Measurements from ENCODE around the gene CCDC141.
"Not testable (repeated sequence)": the region's sequence is repeated elsewhere in the genome, so short reads cannot be mapped to it uniquely, and the experiment has no call there.

CCDC141 gene

DNA sequence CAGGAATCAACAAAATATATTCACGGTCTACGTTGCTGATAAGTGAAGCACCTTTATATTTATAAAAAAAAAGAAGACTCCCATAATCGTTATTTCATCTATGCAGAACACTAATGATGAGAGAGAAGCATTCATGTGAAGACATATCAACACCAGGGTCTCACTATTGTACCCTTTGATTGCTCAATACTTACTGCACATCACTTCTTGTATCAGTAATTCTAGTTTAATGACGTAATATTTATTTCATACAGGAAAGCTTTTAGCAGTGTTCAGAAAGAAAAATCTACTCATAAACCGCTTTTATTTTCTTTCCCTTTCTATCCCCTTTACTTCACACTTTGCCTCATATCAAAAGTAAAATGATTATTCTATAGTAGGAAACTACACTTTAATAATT lies 30.7 kb downstream of the CCDC141 start:
- H3K27ac ChIP-seq: no peak overlapping the region
- no peak for TF ChIP-seq ZFX (IDR thresholded peaks at IDR 0.05; ENCODE audit: borderline replicate concordance)
- TF ChIP-seq, protein P1, sequence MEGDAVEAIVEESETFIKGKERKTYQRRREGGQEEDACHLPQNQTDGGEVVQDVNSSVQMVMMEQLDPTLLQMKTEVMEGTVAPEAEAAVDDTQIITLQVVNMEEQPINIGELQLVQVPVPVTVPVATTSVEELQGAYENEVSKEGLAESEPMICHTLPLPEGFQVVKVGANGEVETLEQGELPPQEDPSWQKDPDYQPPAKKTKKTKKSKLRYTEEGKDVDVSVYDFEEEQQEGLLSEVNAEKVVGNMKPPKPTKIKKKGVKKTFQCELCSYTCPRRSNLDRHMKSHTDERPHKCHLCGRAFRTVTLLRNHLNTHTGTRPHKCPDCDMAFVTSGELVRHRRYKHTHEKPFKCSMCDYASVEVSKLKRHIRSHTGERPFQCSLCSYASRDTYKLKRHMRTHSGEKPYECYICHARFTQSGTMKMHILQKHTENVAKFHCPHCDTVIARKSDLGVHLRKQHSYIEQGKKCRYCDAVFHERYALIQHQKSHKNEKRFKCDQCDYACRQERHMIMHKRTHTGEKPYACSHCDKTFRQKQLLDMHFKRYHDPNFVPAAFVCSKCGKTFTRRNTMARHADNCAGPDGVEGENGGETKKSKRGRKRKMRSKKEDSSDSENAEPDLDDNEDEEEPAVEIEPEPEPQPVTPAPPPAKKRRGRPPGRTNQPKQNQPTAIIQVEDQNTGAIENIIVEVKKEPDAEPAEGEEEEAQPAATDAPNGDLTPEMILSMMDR (IDR thresholded peaks at IDR 0.05): no peak

DNA sequence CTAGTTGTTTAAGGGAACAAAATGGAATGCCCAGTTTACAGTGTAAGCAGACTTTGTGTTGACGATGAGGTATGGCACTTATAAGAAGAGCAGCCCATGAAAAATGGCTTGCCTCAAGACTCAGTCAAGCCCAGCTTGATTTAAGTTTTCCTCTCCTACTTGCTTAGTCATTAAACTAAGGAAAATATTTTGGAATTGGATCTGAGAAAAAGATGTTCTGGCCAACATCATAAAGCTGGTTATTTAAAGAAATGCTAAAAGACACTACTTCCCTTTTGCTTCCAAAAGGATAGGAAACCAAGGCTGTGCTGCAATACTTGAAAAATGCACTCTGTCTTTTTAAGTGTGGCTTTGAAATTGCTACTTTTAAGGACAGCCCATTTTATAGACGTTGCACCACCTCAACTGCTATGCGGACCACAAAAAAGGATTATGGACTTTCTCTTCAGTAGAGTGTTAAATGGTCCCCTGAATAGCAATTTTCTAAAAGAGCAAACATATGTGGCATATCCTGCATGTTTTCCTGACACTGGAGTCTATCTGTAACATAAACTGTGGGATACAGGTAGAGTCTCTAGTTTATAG lies 32.1 kb downstream of the CCDC141 start:
- TF ChIP-seq, protein P1 (IDR thresholded peaks at IDR 0.05): no peak
- TF ChIP-seq ZFX (IDR thresholded peaks at IDR 0.05; ENCODE audit: borderline replicate concordance): no peak

DNA sequence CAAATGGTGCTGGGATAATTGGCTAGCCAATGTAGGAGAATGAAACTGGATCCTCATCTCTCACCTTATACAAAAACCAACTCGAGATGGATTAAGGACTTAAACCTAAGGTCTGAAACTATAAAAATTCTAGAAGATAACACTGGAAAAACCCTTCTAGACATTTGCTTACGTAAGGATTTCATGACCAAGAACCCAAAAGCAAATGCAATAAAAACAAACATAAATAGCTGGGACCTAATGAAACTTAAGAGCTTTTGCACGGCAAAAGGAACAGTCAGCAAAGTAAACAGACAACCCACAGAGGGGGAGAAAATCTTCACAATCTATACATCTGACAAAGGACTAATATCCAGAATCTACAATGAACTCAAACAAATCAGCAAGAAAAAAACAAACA lies 35.7 kb downstream of the CCDC141 start:
- not testable (repeated sequence) for H3K27ac ChIP-seq

More for the DNA sequence above, 32.1 kb downstream of the CCDC141 start:
- H3K27ac ChIP-seq: no peak overlapping the region

DNA sequence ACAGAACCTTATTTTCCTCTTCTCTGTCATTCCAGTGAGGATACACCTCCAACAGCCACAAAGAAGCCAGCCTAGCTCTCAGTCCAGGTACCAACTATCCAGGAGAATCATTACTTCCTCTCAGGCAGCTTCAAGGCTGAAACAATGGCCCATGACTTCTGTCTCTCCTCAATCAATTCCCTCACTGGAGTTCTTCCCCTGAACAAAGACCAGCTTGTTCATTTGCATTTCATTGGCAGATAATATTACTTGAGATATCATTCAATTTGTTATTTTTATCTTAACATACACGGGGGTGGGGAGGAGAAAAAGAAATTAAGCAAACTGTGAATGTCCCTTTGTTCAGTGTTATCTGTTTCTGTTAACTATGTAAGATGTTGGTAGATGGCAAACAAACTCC lies 44.0 kb downstream of the CCDC141 start:
- TF ChIP-seq, protein P1 (IDR thresholded peaks at IDR 0.05): no peak
- TF ChIP-seq ZFX (IDR thresholded peaks at IDR 0.05; ENCODE audit: borderline replicate concordance): no peak
- no peak overlapping the region for H3K27ac ChIP-seq

DNA sequence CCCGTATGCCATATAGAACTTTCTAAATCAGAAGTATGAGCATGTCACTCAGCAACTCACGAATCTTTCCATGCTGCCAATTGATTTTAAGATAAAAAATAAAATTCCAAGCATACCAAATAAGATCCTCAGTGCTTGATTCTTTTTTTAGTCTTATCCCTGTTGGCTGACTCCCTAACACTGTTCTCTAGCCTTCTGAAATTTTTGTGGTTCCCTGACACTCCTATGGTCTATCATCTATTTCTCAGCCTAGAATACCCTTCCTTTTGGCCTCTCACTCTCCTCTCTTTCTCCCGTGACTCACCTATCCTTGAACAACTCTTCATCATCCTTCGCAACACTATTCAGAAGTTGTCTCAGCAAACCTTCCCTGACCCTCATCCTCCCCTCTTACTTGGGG lies 50.5 kb downstream of the CCDC141 start:
- TF ChIP-seq, protein P1 (IDR thresholded peaks at IDR 0.05): no peak
- no peak for TF ChIP-seq ZFX (IDR thresholded peaks at IDR 0.05; ENCODE audit: borderline replicate concordance)

DNA sequence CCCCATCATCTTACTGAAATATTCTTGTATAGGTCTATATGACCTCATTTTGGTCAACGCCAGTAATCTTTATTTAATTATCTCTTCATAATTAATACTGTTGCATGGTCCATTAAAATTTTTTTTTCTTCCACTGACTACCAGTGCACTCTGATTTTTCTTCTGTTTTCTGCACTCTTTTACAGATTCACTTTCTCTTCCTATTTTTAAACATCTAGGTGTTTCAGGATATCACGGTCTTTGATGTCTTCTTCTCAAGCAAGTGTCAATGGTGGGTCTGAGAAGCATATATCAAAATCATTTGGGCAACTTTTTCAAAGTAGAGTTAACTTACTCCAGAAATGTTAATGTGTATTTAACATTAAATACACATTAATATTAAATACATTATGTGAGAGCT lies 51.4 kb downstream of the CCDC141 start:
- TF ChIP-seq, protein P1 (IDR thresholded peaks at IDR 0.05): no peak

More for the DNA sequence above, 50.5 kb downstream of the CCDC141 start:
- H3K27ac ChIP-seq: no peak overlapping the region

DNA sequence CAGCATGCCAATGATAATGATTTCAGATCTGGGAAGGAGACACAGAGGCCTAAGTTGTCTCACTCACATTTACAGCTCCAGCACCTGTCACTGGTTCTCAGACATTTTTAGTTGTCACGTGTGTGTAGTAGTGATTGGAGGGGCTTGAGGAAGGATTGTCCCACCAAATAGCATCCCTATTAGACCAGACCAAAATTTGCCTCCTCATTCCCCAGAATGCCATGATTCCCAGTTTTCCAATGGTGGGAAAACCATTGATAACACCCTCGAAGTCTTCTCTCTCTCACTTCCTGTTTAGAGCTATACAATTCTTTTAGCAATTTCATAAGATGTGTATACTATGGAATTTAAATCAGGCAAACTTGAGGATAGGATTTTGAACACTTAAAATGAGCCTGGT lies 52.5 kb downstream of the CCDC141 start:
- TF ChIP-seq, protein P1 (IDR thresholded peaks at IDR 0.05): no peak
- no peak for TF ChIP-seq ZFX (IDR thresholded peaks at IDR 0.05; ENCODE audit: borderline replicate concordance)
- no peak overlapping the region for H3K27ac ChIP-seq

More for the DNA sequence above, 51.4 kb downstream of the CCDC141 start:
- H3K27ac ChIP-seq: no peak overlapping the region

DNA sequence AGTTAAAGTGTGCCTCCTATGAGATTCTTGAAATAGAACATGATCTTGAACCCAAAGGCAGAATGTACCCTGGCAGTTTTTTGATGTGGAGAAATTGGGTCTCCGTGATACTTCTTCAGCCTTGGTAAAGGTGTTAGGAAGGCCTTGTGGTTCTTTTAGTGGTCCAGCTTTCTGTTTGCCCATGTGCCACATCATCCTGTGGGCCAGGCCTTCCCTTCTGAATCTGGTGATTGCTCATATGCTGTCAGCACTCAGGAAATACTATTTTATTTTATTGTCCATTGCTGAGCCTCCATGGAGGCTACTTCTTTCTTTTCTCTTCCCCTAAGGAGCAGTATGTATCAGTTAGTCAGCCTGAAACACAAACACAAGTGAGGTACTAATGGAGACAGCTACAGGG lies 52.9 kb downstream of the CCDC141 start:
- no peak for TF ChIP-seq ZFX (IDR thresholded peaks at IDR 0.05; ENCODE audit: borderline replicate concordance)
- TF ChIP-seq, protein P1 (IDR thresholded peaks at IDR 0.05): no peak

More for the DNA sequence above, 52.9 kb downstream of the CCDC141 start:
- H3K27ac ChIP-seq: no peak overlapping the region
